Cardiac ventricle fibroblast (primary cell): ENCODE measurements around the gene ACAA1. TPM values are rescaled to one million over a fixed set of nuclear protein-coding genes. Genes with fewer than 3 reads are reported as not detected.

Experiments used
- total RNA-seq: library from RNA; depleted of rRNA; stranded (reverse); fragments of >200 nt; gene quantifications from 2 replicates; pipeline ENCODE4 v1.2.3, GENCODE V29; 2015

ACAA1 gene, protein sequence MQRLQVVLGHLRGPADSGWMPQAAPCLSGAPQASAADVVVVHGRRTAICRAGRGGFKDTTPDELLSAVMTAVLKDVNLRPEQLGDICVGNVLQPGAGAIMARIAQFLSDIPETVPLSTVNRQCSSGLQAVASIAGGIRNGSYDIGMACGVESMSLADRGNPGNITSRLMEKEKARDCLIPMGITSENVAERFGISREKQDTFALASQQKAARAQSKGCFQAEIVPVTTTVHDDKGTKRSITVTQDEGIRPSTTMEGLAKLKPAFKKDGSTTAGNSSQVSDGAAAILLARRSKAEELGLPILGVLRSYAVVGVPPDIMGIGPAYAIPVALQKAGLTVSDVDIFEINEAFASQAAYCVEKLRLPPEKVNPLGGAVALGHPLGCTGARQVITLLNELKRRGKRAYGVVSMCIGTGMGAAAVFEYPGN
- 50.4 and 53.5 TPM in 2 replicates for total RNA-seq

GRCh38 chr3:38136777-38137614, at the start of gene ACAA1:
Gene ACAA1, minus strand, starts transcription at chr3:38137127. Its CDS starts 92 bp downstream, at chr3:38137035.

DNA sequence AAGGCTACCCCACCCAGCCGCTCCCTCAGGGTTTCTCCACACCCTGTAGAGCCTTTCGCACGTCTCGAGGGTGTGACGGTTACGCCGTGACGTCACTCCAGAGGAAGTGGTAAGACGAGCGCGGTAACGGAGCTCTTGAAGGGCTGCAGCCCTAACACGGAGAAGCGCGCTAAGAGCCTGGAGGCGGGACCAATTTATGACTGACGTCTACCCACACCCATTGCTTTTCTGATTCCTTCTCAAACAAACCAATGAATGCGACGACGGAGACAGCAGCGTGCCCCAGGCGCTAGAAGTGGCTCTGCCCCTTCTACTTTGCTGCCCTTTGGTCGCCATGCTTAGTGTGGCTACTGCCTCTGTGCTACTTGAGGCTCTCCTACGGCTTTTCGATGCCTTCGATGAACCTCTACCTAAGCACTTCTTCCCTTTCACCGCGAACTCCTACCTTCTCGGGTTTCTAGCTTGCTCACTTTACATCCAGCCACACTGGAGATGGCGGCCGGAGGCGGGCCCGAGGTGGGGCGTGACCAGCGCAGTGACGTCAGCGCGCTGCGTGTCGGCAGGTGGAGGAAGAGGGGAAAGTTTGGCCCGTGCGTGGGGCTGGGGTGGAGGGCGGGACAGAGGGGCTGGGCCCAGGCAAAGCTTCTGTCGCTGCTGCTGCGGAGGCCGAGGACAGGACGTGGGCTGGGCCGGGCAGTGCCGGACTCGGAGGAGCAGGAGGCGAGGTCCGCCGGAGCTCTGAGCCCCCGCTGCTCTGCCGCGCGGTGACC, 28.2 kb upstream of the ACAA1 start, which contains the start of gene OXSR1:
Gene OXSR1, plus strand, starts transcription at position 586 of the 770 bp plus-strand sequence. CDS start 340 bp downstream, outside the sequence.

GRCh38 chr3:38138349-38139190, 1.6 kb upstream of the ACAA1 start, which contains the start of gene MYD88:
Gene MYD88, plus strand, starts transcription at chr3:38138661. Its CDS starts 40 bp downstream, at chr3:38138701.

Other genes starting within 250 kb of the ACAA1 start
- 7.2 and 12.9 TPM in 2 replicates for gene VILL, start 146.3 kb downstream of the ACAA1 start, total RNA-seq
- 26.6 and 33.5 TPM in 2 replicates for gene PLCD1, start 107.5 kb downstream of the ACAA1 start, total RNA-seq
- 0.05 and 0.12 TPM in 2 replicates for gene DLEC1, start 97.9 kb downstream of the ACAA1 start, total RNA-seq
- 27.7 and 33.1 TPM in 2 replicates for gene MYD88, start 1.5 kb upstream of the ACAA1 start, total RNA-seq
- gene OXSR1, start 28.4 kb upstream of the ACAA1 start, total RNA-seq: 16.1 and 18.4 TPM in 2 replicates
- not detected in 2 replicates for gene SLC22A13, start 128.7 kb upstream of the ACAA1 start, total RNA-seq
- gene SLC22A14, start 145.2 kb upstream of the ACAA1 start, total RNA-seq: not detected in 2 replicates
- 3.8 and 8.4 TPM in 2 replicates for gene XYLB, start 209.7 kb upstream of the ACAA1 start, total RNA-seq